GM19455 (cell line): Measurements from ENCODE around the gene ADGRE1.
"Not testable (repeated sequence)": the region's sequence is repeated elsewhere in the genome, so short reads cannot be mapped to it uniquely, and the experiment has no call there.

Experiments
- ATAC-seq: cut with Tn5 transposase; IDR thresholded peaks from one replicate; pipeline ENCODE4 v1.9.1; 2021; ENCODE audit not compliant: unreplicated experiment

ADGRE1 gene, protein sequence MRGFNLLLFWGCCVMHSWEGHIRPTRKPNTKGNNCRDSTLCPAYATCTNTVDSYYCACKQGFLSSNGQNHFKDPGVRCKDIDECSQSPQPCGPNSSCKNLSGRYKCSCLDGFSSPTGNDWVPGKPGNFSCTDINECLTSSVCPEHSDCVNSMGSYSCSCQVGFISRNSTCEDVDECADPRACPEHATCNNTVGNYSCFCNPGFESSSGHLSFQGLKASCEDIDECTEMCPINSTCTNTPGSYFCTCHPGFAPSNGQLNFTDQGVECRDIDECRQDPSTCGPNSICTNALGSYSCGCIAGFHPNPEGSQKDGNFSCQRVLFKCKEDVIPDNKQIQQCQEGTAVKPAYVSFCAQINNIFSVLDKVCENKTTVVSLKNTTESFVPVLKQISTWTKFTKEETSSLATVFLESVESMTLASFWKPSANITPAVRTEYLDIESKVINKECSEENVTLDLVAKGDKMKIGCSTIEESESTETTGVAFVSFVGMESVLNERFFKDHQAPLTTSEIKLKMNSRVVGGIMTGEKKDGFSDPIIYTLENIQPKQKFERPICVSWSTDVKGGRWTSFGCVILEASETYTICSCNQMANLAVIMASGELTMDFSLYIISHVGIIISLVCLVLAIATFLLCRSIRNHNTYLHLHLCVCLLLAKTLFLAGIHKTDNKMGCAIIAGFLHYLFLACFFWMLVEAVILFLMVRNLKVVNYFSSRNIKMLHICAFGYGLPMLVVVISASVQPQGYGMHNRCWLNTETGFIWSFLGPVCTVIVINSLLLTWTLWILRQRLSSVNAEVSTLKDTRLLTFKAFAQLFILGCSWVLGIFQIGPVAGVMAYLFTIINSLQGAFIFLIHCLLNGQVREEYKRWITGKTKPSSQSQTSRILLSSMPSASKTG

DNA sequence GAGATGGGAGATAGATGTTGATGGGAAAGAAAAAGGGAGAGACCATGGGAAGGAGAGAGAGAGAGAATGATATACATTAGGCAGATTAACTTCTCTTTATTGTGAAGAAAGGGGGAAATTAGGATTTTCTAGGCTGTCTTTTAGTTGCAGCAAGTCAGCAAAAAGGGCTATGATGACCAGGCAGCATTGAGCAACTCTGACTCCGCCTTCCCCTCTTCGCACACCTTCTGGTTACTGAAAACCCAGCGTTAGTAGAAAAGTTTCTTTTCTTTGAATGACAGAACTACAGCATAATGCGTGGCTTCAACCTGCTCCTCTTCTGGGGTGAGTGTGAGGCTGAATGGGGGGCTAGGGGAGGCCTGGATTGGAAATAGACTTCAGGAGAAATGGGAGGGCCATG lies at the start of gene ADGRE1:
Gene ADGRE1 (plus strand): TSS at position 264 of the 400 bp plus-strand sequence. CDS start 30 bp downstream, at position 294.
- ATAC-seq: no peak

DNA sequence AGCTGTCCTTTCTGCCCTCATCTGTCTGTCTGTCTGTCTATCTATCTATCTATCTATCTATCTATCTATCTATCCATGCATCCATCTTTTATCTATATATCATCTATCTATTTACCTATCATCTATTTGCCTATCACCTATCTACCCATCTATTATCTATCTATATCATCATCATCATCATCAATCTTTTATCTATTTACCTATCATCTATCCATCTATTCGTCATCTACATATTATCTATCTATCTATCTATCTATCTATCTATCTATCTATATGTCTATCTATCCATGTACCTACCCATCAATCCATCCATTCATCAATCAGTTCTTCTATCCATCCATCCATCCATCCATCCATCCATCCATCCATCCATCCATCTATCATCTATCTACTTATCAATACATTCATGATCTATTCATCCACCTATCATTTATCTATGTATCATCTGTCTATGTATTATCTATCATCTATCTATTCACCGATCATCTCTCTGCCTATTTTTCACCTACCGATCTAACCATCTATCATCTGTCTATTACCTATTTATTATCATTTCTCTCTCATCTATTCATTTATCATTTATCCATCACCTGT lies 49.2 kb upstream of the ADGRE1 start:
- ATAC-seq: no peak

DNA sequence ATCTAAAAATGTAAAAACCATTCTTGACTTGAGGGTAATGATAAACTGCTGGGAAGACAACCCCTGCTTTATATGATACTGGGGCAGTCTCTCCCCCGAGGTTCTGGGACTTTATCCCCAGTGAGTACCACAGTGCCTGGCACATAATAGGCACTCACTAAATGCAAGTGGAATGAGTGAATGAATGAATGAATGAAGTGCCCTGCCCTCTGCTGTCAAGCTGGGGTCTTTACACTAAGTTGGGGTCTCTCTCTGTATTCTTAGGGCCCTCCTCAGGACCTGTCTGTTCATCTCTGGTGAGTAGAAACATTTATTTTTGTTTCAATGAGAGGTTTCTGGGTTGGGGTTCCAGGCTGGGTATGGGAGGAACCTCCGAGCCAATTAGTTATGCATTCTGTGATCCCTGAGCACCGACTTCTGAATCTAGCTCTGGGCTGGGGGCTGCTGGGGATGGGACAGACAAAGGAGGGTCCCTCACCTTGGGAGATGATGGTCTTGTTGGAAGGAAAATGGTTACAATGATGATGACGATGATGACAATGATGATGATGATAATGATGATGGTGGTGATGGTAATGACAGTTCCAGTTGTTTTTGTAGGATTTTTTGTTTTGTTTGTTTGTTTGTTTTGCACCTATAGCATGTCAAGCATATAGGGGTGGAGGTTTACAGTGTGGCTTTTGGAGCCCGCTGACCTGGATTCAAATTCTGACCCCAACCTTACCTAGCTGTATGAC lies 44.3 kb upstream of the ADGRE1 start:
- no peak for ATAC-seq

DNA sequence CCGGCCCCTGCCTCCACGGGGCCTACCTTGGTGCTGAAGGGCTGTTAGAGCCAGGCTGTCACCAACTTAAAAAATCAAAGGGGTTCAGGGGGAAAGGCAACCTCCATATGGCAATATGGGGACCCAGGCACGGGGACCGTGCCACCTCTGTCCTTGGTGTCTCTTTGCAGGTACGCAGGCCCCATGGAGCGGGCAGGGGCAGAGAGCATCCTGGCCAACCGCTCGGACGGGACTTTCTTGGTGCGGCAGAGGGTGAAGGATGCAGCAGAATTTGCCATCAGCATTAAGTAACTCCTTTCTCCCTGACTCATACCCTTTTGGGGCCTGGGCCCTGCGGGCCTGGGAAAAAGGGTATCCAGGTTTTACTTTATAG lies 39.6 kb upstream of the ADGRE1 start:
- ATAC-seq: no peak

DNA sequence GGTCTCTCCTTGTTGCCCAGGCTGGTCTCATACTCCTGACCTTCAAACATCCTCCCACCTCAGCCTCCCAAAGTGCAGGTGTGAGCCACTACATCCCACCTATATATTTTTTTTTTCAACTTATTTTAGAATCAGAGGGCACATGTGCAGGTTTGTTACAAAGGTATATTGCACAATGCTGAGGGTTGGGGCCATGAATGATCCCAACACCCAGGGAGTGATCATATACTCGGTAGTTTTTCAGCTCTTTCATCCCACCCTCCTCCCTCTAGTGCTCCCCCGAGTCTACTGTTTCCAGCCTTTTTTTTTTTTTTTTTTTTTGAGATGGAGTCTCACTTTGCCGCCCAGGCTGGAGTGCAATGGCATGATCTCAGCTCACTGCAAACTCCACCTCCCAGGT lies 38.4 kb upstream of the ADGRE1 start:
- ATAC-seq: no peak

DNA sequence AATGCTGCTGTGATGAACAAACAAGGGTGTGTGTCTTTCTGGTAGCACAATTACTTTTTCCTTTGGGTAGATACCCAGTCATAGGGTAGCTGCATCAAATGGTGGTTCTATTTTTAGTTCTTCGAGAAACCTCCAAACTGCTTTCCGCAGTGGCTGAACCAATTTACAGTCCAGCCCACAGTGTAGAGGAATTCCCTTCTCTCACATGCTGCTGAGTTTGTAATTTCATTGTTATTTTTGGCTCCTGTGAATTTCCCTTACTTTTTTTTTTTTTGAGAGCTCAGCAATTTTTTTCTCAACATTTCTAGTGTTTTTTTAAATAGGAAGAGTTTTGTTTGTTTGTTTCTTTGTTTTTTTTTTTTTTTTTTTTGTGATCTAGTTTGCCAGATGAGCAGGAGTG lies 37.5 kb upstream of the ADGRE1 start:
- ATAC-seq: no peak

DNA sequence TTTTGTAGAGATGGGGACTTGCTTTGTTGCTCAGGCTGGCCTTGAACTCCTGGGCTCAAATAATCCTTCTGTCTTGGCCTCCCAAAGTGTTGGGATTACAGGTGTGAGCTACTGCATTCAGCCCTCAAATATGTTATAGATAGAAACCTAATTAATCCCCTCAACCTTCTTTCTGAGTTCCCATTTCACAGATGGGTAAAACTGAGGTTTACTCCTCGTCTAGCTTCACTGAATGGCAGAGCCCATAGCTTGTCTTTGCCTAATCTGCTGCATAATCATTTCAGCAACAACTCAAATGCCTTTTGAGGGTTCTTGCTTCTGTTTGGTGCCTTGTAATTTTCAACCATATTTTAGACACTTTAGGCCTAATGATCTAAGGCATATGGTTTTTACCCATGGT lies 36.0 kb upstream of the ADGRE1 start:
- no peak for ATAC-seq

DNA sequence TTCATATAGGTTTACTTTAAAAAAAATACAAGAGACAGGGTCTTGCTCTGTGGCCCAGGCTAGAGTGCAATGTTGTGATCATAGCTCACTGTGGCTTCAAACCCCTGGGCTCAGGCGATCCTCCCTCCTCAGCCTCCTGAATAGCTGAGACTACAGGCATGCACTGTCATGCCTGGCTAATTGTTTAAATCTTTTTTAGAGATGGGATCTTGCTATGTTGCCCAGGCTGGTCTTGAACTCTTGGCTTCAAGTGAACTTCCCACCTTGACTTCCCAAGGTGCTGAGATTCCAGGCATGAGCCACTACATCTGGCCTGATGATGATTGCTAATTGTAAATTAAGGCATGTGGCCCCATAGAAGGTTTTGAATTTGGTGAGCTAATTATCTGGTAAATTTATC lies 35.4 kb upstream of the ADGRE1 start:
- ATAC-seq: no peak

DNA sequence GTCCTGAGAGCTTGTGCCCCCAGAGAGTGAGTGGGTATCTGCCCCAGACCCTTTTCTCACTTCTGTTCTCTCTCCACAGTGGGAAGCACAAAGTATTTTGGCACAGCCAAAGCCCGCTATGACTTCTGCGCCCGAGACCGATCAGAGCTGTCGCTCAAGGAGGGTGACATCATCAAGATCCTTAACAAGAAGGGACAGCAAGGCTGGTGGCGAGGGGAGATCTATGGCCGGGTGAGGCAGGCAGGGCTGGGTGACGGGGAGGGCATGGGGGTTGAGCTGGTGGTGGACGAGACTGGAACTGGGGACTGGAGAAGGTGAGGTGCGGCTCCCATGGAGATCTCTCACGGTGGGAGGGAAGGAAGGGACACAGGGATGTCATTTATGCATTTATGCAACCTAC lies 33.5 kb upstream of the ADGRE1 start:
- ATAC-seq: no peak

DNA sequence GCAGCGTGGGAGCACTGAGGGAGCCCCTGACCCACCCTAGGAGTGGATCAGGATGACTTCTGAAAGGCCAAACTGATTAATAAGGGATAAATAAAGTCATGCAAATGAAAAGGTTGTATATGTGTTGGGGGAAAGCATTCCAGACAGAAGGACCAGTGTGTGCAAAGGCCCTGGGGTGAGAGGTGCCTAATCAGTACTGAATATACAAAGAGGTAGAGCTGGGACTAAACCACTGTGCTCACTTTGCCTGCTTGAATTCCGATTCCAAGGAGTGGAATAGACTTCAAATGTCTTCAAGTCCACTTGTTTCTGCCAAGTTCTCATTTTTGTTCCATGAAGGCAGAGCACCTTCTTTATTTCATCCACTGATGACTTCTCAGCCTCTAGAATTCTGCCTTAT lies 32.6 kb upstream of the ADGRE1 start:
- ATAC-seq: no peak

DNA sequence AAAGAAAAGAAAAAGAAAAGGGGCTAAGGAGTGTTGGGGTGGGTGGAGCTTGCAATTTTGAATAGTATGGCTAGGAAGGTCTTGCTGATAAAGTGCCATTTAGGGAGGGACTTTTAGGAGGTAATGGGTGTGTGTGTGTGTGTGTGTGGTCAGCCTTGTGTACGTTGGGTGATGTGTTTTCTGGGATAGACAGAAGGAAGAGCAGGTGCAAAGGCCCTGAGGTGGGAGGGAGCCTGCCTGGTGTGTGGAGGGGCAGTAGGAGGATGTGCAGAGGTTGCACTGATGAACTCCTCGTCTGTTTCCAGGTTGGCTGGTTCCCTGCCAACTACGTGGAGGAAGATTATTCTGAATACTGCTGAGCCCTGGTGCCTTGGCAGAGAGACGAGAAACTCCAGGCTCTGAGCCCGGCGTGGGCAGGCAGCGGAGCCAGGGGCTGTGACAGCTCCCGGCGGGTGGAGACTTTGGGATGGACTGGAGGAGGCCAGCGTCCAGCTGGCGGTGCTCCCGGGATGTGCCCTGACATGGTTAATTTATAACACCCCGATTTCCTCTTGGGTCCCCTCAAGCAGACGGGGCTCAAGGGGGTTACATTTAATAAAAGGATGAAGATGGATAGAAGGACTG lies 30.5 kb upstream of the ADGRE1 start:
- no peak for ATAC-seq

DNA sequence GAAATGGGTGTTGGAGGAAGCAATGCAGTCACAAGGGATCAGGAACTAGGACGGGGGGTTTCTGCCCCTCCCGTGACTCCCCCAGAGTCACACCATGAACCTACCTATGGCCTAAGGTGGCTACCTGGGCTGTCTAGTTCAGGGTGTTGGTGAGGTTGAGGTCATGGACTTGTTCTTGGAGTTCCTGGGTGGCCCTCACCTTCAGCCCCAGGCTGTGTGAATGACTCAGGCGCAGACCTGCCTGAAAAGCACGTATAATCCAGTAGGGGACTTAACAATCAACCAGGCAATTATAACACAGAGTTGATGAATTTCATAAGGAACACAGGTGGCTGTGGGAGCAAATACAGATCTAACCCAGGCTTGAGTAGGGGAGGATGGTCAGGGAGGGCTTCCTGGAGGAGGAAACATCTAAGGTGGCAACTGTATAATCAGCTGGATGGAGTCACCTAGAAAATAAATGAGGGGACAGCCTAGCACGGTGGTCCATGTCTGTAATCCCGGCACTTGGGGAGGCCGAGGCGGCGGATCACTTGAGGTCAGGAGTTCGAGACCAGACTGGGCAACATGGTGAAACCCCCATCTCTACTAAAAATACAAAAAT lies 25.6 kb upstream of the ADGRE1 start:
- no peak for ATAC-seq

DNA sequence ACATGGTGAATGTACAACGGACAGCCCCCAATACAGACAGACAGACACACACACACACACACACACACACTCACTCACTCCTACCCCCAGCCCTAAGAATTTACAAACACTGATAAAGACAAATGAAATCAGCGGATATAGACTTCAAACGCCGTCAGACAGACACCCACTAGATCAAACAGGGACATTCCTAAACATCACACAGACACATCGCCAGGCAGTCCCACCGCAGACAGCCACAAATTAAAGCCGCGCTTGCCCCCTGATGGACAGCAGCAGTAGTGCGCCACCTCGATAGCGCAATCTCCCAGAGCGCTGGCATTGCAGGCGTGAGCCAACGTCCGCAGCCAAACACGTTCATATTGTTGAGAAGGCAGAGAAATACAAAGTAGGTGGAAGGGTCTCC lies 24.7 kb upstream of the ADGRE1 start:
- no peak for ATAC-seq

DNA sequence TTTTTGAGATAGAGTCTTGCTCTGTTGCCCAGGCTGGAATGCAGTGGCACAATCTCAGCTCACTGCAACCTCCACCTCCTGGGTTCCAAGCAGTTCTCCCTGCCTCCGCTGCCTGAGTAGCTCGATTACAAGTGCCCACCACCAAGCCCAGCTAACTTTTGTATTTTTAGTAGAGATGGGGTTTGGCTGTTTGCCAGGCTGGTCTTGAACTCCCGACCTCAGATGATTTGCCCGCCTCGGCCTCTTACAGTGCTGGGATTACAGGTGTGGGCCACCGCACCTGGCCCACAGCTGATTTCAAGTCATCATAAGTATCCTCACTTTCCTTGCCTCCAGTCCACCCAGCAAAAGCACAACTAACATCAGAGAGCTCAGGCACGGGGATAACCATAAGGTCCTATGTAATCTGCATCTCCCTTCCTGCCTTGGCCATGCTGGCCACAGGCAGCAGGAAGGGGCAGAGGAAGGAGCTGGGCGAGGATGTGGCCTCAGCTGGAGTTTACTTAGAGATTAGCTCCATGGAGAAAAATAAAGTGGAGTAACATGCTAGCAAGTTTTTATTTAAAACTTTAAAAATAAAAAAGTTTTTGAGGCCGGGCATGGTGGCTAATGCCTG lies 22.9 kb upstream of the ADGRE1 start:
- ATAC-seq: no peak

DNA sequence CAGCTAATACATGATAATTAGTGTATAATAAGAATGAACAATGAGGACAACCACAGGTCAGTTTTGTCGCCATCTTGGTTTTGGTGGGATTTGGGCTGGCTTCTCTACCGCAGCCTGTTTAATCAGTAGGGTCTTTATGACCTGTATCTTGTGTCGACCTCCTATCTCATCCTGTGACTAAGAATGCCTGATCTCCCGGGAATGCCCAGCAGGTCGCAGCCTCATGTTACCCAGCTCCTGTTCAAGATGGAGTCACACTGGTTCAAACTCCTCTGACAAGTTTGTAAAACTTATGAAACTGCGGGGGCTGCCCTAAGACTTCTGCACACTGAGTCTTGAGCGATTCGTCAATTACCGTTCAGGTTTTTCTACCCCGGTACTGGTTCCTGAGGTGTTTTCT lies 21.5 kb upstream of the ADGRE1 start:
- ATAC-seq: no peak

DNA sequence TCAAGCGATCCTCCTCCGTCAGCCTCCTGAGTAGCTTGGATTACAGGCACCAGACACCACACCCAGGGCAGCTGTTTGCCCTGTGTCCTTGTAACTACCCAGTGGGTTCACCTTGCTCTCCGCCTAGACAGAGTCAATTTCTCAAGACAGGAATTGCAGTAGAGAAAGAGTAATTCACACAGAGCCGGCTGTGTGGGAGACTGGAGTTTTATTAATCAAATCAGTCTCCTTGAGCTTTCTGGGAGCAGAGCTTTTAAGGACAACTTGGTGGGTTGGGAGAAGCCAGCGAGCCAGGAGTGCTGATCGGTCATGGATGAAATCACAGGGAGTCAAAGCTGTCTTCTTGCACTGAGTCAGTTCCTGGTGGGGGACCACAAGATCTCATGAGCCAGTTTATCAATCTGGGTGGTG lies 20.6 kb upstream of the ADGRE1 start:
- ATAC-seq: no peak

DNA sequence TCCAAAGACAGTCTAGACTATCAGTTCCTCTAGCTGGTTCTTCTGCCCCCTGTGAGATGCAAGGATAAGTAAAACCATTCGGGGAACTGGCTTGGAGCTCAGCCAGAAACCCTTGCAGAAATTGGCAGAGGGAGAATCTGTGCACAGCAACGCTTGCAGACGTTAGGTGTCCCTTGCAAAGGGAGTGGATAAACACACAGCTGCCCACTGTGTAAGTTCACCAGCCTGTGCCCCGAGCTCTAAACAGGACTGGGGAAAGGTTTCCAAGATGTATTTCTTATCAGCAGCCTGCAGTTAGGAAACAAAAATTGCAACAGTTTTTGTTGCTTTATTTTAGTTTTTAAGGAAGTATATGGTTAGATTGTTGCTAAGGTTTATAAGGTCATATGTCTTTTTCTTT lies 19.0 kb upstream of the ADGRE1 start:
- no peak for ATAC-seq

DNA sequence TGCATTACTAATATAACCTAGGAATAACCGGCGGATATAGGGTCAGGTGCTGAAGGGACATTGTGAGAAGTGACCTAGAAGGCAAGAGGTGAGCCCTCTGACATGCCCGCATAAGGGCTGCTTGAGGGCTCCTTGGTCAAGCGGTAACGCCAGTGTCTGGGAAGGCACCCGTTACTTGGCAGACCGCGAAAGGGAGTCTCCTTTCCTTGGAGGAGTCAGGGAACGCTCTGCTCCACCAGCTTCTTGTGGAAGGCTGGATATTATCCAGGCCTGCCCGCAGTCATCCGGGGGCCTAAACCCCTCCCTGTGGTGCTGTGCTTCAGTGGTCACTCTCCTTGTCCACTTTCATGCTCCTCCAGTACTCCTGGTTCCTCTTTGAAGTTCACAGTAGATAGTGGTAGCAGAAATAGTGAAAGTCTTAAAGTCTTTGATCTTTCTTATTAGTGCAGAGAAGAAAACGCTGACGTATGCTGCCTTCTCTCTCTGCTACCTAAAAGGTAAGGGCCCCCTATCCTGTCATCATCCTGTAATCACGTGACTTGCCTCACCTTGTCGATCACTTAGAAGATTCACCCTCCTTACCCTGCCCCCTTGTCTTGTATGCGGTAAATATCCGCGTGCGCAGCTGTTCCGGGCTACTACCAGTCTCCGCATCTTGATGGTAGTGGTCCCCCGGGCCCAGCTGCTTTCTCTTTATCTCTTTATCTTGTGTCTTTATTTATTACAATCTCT lies 18.1 kb upstream of the ADGRE1 start:
- ATAC-seq: not testable (repeated sequence)
